MM.1S (cell line): ENCODE results near the gene CABP4.

Experiments used
- DNase-seq: peaks from one replicate; pipeline ENCODE4 v3.0.0-alpha.2; 2015
- H2AFZ ChIP-seq: fragments of 300-600 bp; sonication (generic); 2 replicates; pipeline ENCODE4 v1.6.0; 2016; ENCODE audit warnings: antibody characterized with exemption, low read length
- H3F3A ChIP-seq: fragments of 300-600 bp; sonication (generic); 2 replicates; pipeline ENCODE4 v1.6.1; 2016; ENCODE audit warnings: mild to moderate bottlenecking, antibody characterized with exemption, low read length, moderate library complexity, mixed read lengths; ENCODE audit not compliant: insufficient read depth
- H3K27ac ChIP-seq: fragments of 300-600 bp; sonication (generic); 2 replicates; pipeline ENCODE4 v1.5.1; 2016; ENCODE audit warnings: mild to moderate bottlenecking, low read length
- H3K27me3 ChIP-seq: fragments of 300-600 bp; sonication (generic); replicated peaks from 2 replicates; pipeline ENCODE4 v1.6.0; 2016; ENCODE audit warnings: low read length; ENCODE audit not compliant: insufficient read depth
- H3K36me3 ChIP-seq: fragments of 300-600 bp; sonication (generic); replicated peaks from 2 replicates; pipeline ENCODE4 v1.6.1; 2016; ENCODE audit warnings: mild to moderate bottlenecking, low read length, mixed read lengths; ENCODE audit not compliant: insufficient read depth
- H3K4me1 ChIP-seq: fragments of 300-600 bp; sonication (generic); 2 replicates; pipeline ENCODE4 v1.6.1; 2016; ENCODE audit warnings: low read length, mixed read lengths
- H3K4me2 ChIP-seq: fragments of 300-600 bp; sonication (generic); 2 replicates; pipeline ENCODE4 v1.6.0; 2016; ENCODE audit warnings: low read depth, low read length
- H3K4me3 ChIP-seq: fragments of 300-600 bp; sonication (generic); 2 replicates; pipeline ENCODE4 v1.5.1; 2016; ENCODE audit warnings: low read length, mixed read lengths
- H3K79me2 ChIP-seq: fragments of 300-600 bp; sonication (generic); 2 replicates; pipeline ENCODE4 v1.6.1; 2016; ENCODE audit warnings: mixed run types, low read length, mixed read lengths
- H3K9ac ChIP-seq: fragments of 300-600 bp; sonication (generic); 2 replicates; pipeline ENCODE4 v1.6.1; 2016; ENCODE audit warnings: low read length, mixed read lengths
- H3K9me2 ChIP-seq: fragments of 300-600 bp; sonication (generic); replicated peaks from 2 replicates; pipeline ENCODE4 v1.6.1; 2016; ENCODE audit warnings: mild to moderate bottlenecking, low read length, mixed read lengths; ENCODE audit not compliant: insufficient read depth
- H3K9me3 ChIP-seq: fragments of 300-600 bp; sonication (generic); replicated peaks from 2 replicates; pipeline ENCODE4 v1.6.1; 2016; ENCODE audit warnings: mild to moderate bottlenecking, low read length, mixed read lengths; ENCODE audit not compliant: insufficient read depth
- H4K20me1 ChIP-seq: fragments of 300-600 bp; sonication (generic); 2 replicates; pipeline ENCODE4 v1.6.1; 2016; ENCODE audit warnings: mild to moderate bottlenecking, low read length, moderate library complexity, mixed read lengths; ENCODE audit not compliant: insufficient read depth
- CTCF ChIP-seq: fragments of 300-600 bp; sonication (generic); IDR thresholded peaks from 2 replicates; pipeline ENCODE4 v1.5.1; 2016; ENCODE audit warnings: antibody characterized with exemption, low read length, mixed read lengths
- EZH2 ChIP-seq: fragments of 300-600 bp; sonication (generic); optimal IDR thresholded peaks from 2 replicates; pipeline ENCODE3; 2017; ENCODE audit warnings: low read depth, mild to moderate bottlenecking, antibody characterized with exemption, low read length, mixed read lengths
- EZH2phosphoT487 ChIP-seq: fragments of 300-600 bp; sonication (generic); IDR thresholded peaks from 2 replicates; pipeline ENCODE4 v1.6.1; 2018; ENCODE audit warnings: antibody characterized with exemption, low read length

CABP4 gene

GRCh38 chr11:67431346-67432249, 23.6 kb upstream of the CABP4 start:
- H3K79me2 ChIP-seq, result peaks cover 33% of the 10 kb centered on the region
- H3K9me3 ChIP-seq, result no peaks in the 10 kb centered on the region
- H3K4me1 ChIP-seq, result peaks cover 4% of the 10 kb centered on the region
- H2AFZ ChIP-seq, result no peak overlapping the region
- no peak for TF ChIP-seq CTCF
- no peak overlapping the region for H3K9ac ChIP-seq
- H3K9me2 ChIP-seq, result no peaks in the 10 kb centered on the region
- no peaks in the 10 kb centered on the region for H3K27me3 ChIP-seq
- no peak overlapping the region for H3K4me2 ChIP-seq
- H3K27ac ChIP-seq, result no peak overlapping the region
- no peaks in the 10 kb centered on the region; the same call in 1 of the 2 replicates for H3K36me3 ChIP-seq
- no peak for DNase-seq
- H3K4me3 ChIP-seq, result no peak overlapping the region
- H3F3A ChIP-seq, result peaks cover 4% of the 10 kb centered on the region; the same call in 1 of the 2 replicates
- H4K20me1 ChIP-seq, result no peaks in the 10 kb centered on the region

GRCh38 chr11:67432655-67433349, 22.4 kb upstream of the CABP4 start:
- Histone ChIP-seq H3K27ac (no peak overlapping the region), H4K20me1 (no peaks in the 10 kb centered on the region), H3K9me2 (no peaks in the 10 kb centered on the region), H3K27me3 (no peaks in the 10 kb centered on the region), H3K9me3 (no peaks in the 10 kb centered on the region), H3K4me3 (no peak overlapping the region), H3F3A (peaks cover 2% of the 10 kb centered on the region; the same call in 1 of the 2 replicates), H3K4me1 (peaks cover 4% of the 10 kb centered on the region), H2AFZ (no peak overlapping the region), H3K79me2 (peaks cover 33% of the 10 kb centered on the region), H3K9ac (no peak overlapping the region), H3K36me3 (no peaks in the 10 kb centered on the region; the same call in 1 of the 2 replicates), H3K4me2 (no peak overlapping the region)
- no peak for DNase-seq
- TF ChIP-seq EZH2phosphoT487 (no peak), CTCF (no peak), EZH2 (no peak)

GRCh38 chr11:67433536-67434394, 21.4 kb upstream of the CABP4 start:
- Histone ChIP-seq H3K4me1 (peaks cover 4% of the 10 kb centered on the region), H3F3A (no peaks in the 10 kb centered on the region), H3K4me2 (no peak overlapping the region), H3K27me3 (no peaks in the 10 kb centered on the region), H2AFZ (no peak overlapping the region), H3K9me2 (no peaks in the 10 kb centered on the region), H3K9me3 (no peaks in the 10 kb centered on the region), H3K27ac (no peak overlapping the region), H3K79me2 (peaks cover 28% of the 10 kb centered on the region), H3K9ac (no peak overlapping the region), H3K36me3 (no peaks in the 10 kb centered on the region; the same call in 1 of the 2 replicates), H4K20me1 (no peaks in the 10 kb centered on the region), H3K4me3 (no peak overlapping the region)
- DNase-seq, result no peak
- TF ChIP-seq EZH2, result no peak
- no peak for TF ChIP-seq EZH2phosphoT487
- TF ChIP-seq CTCF, result no peak
